AG04450 (cell line): ENCODE measurements around the gene PLSCR3. TPM values are rescaled to one million over a fixed set of nuclear protein-coding genes. Genes with fewer than 3 reads are reported as not detected.

ENCODE experiments used
- CTCF ChIA-PET: fragments of 300-600, 350-600 bp; formaldehyde crosslinking; extraction: SDS; loops from one replicate; lab custom pipeline; 2022; ENCODE audit warnings: antibody characterized with exemption, inconsistent platforms; lab: Charles Lee
- POLR2A ChIA-PET: fragments of 350-600 bp; formaldehyde crosslinking; extraction: SDS; loops from one replicate; lab custom pipeline; 2021; ENCODE audit warnings: antibody characterized with exemption, inconsistent platforms; lab: Yijun Ruan, JAX
- DNase-seq: peaks from one replicate; pipeline ENCODE4 v3.0.0-alpha.2; 2011; ENCODE audit warnings: low read depth, low spot score
- H3K27ac ChIP-seq: one replicate; pipeline ENCODE4 v1.5.1; 2012; ENCODE audit warnings: low read depth, low read length, control low read depth
- H3K27me3 ChIP-seq: one replicate; pipeline ENCODE4 v1.6.0; 2012; ENCODE audit warnings: low read length; ENCODE audit not compliant: control insufficient read depth, insufficient read depth
- H3K4me3 ChIP-seq: 2 replicates; pipeline ENCODE4 v1.5.1; 2011; ENCODE audit warnings: mild to moderate bottlenecking, low read depth, low read length, control low read depth
- H3K9me3 ChIP-seq: 2 replicates; pipeline ENCODE4 v1.5.1; 2012; ENCODE audit warnings: low read length; ENCODE audit not compliant: control insufficient read depth, insufficient read depth
- polyA plus RNA-seq: library from polyadenylated mRNA; depleted of rRNA; stranded (reverse); fragments of >200 nt; gene quantifications from 2 replicates; pipeline ENCODE4 v1.2.3, GENCODE V29; 2011
- TF ChIP-seq, protein P1 (sequence below): IDR thresholded peaks from 2 replicates; pipeline ENCODE4 v1.5.1; 2011; ENCODE audit warnings: low read depth, low read length, control low read depth, inconsistent platforms

PLSCR3 gene
- polyA plus RNA-seq, 1 experiment = 35.2 TPM

DNA sequence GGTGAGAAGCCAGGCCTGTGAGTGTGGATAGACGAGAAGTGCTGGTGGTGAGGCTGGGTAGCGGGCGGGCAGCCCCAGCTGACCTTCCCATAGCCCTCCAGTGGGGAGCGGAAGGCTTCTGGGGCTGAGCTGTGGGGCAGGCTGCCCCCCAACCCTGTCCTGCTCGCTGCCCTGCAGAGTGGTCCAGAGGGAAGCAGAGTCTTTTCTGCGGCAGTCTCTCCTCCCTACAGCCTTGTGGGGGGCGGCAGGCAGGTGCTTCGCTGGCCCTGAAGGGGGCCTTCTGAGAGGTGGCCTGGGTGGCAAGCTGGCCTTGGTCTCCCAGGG is 17.1 kb upstream of the PLSCR3 start:
- TF ChIP-seq, protein P1, sequence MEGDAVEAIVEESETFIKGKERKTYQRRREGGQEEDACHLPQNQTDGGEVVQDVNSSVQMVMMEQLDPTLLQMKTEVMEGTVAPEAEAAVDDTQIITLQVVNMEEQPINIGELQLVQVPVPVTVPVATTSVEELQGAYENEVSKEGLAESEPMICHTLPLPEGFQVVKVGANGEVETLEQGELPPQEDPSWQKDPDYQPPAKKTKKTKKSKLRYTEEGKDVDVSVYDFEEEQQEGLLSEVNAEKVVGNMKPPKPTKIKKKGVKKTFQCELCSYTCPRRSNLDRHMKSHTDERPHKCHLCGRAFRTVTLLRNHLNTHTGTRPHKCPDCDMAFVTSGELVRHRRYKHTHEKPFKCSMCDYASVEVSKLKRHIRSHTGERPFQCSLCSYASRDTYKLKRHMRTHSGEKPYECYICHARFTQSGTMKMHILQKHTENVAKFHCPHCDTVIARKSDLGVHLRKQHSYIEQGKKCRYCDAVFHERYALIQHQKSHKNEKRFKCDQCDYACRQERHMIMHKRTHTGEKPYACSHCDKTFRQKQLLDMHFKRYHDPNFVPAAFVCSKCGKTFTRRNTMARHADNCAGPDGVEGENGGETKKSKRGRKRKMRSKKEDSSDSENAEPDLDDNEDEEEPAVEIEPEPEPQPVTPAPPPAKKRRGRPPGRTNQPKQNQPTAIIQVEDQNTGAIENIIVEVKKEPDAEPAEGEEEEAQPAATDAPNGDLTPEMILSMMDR = no peak
- no peaks in the 10 kb centered on the region for H3K27me3 ChIP-seq
- POLR2A ChIA-PET = no interaction called here
- no peaks in the 10 kb centered on the region; the same call in 1 of the 2 replicates for H3K9me3 ChIP-seq
- DNase-seq = no peak
- CTCF ChIA-PET = no interaction called here
- H3K27ac ChIP-seq = no peak overlapping the region
- H3K4me3 ChIP-seq = no peak overlapping the region

- Histone ChIP-seq H3K27ac (no peak overlapping the region), H3K4me3 (no peak overlapping the region), H3K27me3 (no peaks in the 10 kb centered on the region), H3K9me3 (no peaks in the 10 kb centered on the region; the same call in 1 of the 2 replicates)
- ChIA-PET POLR2A (no interaction called here), CTCF (no interaction called here)
- TF ChIP-seq, protein P1 = no peak
- DNase-seq = no peak
These were observed 16.5 kb upstream of the PLSCR3 start for GRCh38 chr17:7410634-7411426.

- no peak overlapping the region for H3K4me3 ChIP-seq
- ChIA-PET CTCF (no interaction called here), POLR2A (no interaction called here)
- H3K27me3 ChIP-seq = no peaks in the 10 kb centered on the region
- H3K9me3 ChIP-seq = no peaks in the 10 kb centered on the region; the same call in 1 of the 2 replicates
- no peak overlapping the region for H3K27ac ChIP-seq
- TF ChIP-seq, protein P1 = no peak
- DNase-seq = no peak
These were observed 15.4 kb upstream of the PLSCR3 start for GRCh38 chr17:7409716-7410115.

- Histone ChIP-seq H3K4me3 (no peak overlapping the region), H3K27me3 (no peaks in the 10 kb centered on the region), H3K9me3 (no peaks in the 10 kb centered on the region; the same call in 1 of the 2 replicates), H3K27ac (no peak overlapping the region)
- TF ChIP-seq, protein P1 = no peak
- ChIA-PET POLR2A (no interaction called here), CTCF (no interaction called here)
- DNase-seq = no peak
These were observed 14.5 kb upstream of the PLSCR3 start for GRCh38 chr17:7408863-7409262.

DNA sequence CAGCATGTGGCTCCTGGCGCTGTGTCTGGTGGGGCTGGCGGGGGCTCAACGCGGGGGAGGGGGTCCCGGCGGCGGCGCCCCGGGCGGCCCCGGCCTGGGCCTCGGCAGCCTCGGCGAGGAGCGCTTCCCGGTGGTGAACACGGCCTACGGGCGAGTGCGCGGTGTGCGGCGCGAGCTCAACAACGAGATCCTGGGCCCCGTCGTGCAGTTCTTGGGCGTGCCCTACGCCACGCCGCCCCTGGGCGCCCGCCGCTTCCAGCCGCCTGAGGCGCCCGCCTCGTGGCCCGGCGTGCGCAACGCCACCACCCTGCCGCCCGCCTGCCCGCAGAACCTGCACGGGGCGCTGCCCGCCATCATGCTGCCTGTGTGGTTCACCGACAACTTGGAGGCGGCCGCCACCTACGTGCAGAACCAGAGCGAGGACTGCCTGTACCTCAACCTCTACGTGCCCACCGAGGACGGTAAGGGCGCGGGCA is 14.0 kb upstream of the PLSCR3 start:
- Histone ChIP-seq H3K27ac (no peak overlapping the region), H3K27me3 (no peaks in the 10 kb centered on the region), H3K4me3 (no peak overlapping the region), H3K9me3 (no peaks in the 10 kb centered on the region; the same call in 1 of the 2 replicates)
- no peak for DNase-seq
- ChIA-PET CTCF (no interaction called here), POLR2A (no interaction called here)
- TF ChIP-seq, protein P1 = no peak
